ENCODE results near the gene VPS35L.

Gene VPS35L

DNA sequence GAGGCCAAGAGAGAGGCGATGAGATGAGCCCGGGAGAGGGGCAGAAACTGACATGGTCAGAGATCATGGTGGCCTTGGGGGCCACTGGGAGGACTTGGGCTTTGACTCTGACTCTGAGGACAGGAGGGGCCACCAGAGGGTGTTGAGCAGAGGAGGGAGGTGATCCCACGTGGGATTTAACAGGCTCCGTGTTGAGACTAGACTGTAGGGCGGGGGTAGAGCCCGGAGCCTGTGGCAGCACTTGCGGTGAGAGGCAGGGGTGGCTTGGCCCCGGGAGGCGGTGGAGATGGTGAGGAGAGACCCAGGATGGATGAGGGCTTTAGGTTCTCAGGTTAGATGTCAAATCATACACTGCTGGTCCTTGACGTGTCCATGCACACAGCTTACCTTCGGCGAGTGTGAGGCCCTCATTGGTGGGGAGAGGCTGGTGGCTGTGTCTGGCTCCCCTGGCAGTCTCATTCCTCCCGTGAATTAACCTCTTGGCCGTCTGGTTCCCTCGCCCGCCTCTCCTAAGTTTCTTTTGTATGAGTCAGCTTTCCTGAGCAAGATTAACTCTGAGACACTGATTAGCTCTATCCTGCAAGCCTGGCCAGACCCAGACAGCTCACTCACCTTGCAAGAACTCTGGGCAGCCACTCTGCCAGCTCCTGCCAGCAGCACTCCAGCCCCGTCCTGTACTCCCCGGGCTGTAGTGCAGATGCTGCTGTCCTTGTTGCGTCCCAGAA lies 39.7 kb downstream of the VPS35L start:
- DNase-seq (ENCODE audit: low spot score), result no peak

DNA sequence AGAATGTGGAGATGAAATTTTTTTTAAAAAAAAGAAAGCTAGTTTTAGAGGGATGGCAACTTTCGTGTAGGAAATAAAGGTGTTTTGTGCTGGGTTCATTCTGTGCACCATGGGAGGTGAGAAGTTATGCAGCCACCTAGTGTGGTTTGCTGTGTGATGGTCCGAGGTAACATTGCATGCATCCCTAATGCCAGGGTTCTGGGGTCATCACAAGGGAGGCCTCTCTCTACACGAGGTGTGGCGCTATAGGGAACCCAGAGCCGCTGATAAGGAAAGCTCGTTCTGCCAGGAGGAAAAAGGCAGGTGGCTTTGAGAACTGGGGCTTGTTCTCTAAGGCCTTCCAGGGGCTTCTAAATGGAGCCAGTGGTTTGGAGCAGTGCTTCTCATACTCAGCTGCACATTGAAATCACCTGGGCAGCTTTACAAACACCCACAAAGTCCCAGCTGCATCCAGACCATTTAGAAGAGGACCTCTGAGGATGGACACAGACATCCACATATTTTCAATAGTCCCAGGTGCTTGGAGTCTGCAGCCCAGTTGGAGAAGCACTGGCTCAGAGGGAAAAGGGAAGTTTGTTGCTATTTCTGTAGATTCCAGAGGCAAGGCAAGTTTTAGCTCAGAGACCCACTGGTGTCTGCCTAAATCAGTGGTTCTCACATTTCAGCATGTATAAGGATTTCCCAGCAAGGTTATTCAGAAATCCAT lies 43.5 kb downstream of the VPS35L start:
- no peak for DNase-seq (ENCODE audit: low spot score)

DNA sequence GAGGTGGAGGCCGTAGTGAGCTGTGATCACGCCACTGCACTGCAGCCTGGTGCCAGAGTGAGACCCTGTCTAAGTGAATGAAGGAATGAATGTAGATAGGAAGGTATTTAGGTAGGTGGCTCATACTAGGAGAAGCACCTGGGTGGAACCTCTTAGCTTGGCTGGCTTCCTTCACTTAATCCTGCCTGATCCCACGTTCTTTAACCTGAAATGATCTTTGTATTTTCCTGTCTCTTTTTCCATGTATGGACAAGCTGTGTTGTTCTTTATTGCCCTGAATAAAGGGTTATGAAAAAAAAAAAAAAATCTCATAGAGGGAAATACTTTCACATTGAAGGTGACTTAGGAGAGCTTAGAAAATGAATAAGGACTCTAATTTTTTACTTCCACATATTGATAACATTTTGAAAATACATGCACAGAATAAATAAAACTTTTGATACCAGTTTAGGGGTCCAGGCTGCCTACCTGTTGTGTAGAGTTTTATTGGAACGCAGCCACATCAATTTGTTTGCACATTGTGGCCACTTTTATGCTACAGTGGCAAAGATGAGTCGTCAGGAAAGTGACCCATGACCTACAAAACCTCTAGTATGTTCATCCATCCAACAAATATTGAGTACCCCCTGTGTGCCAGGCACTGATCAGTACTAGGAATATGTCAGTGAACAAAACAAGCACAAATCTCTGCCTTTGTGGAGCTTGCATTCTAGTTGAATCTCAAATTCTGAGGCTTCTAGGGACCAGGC lies 44.6 kb downstream of the VPS35L start:
- no peak for DNase-seq (ENCODE audit: low spot score)

DNA sequence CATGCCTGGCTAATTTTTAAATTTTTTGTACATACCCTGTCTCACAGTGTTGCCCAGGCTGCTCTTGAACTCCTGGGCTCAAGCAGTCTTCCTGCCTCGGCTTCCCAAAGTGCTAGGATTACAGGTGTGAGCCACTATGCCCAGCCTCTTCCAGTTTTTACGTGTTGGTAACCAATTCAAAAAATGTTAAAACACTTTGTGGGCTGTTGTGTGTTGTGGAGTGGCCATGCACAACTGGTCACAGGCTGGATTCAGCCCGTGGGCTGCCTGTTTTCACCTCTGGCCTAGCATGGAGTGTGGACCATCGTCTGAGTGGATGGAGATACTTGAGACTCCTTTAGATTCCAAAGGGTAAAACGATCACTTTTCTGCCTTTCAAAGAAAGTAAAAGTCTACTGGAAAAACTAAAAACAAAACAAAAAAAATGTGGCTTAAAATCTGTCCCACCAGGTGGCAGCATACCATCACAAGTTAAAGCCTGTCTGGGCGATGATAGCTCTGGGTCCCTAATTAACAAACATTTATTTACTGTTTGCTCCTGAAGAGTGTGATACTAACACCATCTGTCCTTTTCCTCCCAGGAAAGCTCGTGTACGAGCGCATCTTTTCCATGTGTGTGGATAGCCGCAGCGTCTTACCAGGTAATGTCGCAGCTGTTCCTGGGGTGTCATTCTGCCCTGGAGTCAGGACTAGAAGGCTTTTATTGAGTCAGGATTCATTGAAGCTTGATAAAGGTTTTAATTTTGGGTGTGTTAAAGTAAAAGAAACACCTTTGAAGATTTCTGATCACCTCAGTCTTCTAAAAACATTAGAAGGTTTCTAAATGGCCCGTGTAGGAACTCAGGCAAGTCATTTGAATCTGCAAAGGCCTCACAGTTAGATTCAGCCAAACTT lies 45.8 kb downstream of the VPS35L start:
- no peak for DNase-seq (ENCODE audit: low spot score)

DNA sequence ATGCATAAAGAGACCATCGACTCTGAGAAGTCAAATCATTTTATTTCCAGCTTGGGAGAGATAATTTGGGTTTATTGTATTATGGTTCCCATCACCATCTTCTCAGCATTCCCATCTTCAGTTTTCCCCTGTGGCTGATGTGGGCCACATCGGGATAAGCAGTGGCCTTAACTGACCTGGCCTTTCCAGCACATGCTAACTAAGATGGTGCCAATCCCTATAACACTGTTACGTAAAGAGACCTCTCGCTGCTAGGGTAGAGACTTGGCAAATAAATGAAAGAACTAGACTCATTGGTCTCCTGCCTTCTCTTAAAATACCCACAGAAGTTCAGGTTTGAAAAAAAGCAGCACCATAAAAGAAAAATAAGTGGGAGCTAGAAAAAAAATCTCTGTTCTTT lies 49.4 kb downstream of the VPS35L start:
- no peak for DNase-seq (ENCODE audit: low spot score)

DNA sequence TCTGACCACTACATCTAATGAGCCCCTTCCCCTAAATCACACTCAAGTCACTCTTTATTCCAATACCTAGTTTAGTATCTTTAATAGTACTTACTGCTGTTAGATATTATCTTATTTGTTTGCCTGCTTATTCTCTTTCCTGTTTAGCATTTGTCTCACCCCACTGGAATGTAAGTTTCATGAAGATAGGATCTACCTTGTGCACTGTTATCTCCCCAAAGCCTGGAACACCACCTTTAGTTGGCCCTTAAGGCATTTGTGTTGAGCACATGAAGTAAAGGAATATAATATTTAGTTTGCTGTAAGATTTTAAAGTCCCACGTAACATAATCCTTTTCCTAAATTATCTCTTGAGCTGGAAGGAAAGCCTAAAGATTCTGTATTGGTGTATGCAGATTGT lies 50.2 kb downstream of the VPS35L start:
- no peak for DNase-seq (ENCODE audit: low spot score)

- DNase-seq (ENCODE audit: low spot score), result no peak
Measured at GRCh38 chr16:19607616-19608280, 52.2 kb downstream of the VPS35L start.

DNA sequence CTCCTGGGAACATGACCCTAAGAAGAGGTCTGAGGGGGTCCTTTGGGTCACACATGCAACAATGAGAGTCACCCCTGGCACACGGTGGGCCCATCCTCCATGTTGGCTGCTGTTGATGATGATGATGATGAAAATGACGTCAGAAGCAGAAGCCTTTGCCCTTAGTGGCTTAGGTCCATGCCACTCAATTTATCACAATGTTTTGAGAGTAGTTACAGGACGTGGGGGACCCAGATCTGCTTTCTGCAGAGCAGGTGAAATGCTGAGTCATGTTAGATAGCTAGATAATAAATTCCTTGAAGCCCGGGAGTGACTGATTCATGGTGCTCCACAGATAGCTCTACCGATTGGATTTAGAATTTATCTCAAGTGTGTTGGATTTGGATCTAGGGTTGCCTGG lies 53.9 kb downstream of the VPS35L start:
- DNase-seq (ENCODE audit: low spot score), result no peak

- no peak for DNase-seq (ENCODE audit: low spot score)
Measured at GRCh38 chr16:19610200-19610599, 54.7 kb downstream of the VPS35L start.

- DNase-seq (ENCODE audit: low spot score), result no peak
Measured at GRCh38 chr16:19613834-19614233, 58.3 kb downstream of the VPS35L start.

DNA sequence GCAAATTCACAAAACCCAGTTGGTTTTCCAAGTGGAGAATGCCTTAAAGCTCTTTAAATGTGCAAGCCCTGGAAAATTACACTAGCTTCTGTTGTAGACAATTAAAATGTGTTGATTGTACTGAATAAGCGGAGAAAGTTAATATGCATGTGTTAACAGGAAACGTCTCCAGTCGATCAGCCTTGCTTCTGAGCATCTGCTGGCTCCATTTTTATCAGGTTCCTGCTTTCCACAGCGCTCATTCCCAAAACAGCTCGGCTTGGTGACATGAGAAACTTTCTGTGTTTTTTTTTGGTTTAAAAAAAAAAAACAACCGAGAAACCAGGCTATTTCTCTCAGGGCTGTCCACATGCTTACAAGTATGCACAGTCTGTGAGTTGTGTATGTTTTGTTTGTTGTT lies 60.7 kb downstream of the VPS35L start:
- no peak for DNase-seq (ENCODE audit: low spot score)

- DNase-seq (ENCODE audit: low spot score), result no peak
Measured at GRCh38 chr16:19618876-19619275, 63.4 kb downstream of the VPS35L start.

DNA sequence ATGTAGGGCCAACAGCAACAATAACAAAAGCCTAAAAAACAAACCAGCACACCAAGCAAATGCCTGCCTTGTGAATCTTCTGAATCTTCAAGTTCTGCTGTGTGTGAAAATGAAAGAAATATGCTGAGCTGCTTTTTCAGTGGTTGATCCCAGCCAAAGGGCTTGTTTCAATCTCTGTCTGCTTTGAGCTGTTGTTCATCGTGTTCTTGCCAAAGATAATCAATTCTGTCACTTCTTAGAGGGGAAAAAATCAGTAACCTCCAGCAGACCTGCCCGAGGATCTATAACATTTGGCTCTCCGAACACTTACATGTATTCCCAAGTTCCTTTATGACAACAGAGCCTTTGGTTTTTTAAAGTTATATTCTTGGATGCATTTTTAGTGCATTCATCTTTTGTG lies 65.9 kb downstream of the VPS35L start:
- no peak for DNase-seq (ENCODE audit: low spot score)

DNA sequence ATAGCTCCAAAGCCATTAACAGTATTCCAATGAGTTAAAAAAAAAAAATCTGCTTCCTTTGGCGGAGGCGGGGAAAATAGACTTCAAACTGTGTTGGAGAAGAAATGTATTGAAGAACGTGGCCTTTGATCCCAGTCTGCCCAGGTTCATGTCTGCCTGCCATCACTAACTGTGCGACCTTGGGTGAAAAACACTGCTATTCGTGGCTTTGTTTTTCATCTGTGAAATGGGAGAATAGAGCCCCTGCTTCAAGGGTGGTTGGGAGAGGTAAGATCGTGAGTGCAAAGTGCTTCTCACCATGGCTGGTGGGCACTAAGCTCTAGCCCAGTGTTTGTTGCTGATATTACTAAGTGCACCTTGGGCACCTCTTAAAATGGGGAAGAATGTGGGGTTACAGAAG lies 69.5 kb downstream of the VPS35L start:
- DNase-seq (ENCODE audit: low spot score), result no peak

DNA sequence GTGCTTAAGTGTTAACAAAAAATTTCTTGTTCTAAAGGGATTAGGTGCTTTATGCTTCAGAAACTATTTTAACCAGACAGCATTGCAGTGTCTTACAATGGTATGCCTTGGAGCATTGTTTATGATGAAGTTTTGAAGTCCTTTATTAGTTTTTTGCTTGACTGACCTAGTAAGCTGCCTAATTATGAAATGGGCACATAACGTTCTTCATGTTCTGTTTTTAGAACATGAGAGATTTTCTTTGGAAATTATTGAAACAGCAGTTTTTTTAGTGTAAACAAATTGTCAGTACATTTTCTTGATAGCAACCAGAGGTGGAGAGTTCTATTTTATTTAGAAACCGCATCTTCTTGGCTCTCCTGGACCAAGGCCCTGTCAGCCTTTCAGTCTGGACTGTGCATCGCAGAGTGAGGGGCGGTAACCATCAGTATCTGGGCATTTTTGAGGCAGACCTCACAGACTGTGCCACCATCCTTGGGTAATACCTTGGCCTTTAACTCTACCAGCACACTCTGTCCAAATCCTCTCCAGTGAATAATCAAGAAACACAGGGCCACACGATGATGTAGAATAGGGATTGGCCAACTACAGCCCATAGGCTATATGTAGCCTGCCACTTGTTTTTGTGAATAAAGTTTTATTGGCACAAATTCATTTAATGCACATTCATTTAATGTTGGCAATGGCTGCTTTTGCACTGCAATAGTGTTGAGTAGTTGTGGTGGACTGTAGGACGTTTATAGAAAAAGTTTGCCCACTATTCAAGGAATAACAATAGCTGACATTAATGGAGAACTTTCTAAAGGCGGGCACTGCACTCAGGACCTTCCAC lies 81.1 kb downstream of the VPS35L start:
- DNase-seq (ENCODE audit: low spot score), result no peak

DNA sequence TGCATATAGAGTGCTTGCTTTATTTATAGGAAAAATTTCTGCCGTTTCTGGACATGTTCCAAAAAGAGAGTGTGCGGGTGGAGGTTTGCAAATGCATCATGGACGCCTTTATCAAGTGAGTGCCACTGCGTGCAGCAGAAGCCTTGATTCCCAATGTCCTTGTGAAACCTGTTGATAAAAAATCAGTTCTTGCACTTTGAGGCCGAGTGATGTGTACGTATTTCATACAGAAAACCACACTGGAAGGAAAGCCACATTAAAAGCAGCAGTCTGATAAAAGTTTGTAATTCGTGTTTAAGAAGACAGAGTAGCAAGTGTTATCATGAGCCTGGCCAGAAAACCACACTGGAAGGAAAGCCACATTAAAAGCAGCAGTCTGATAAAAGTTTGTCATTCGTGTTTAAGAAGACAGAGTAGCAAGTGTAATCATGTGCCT lies 84.5 kb downstream of the VPS35L start:
- no peak for DNase-seq (ENCODE audit: low spot score)

- no peak for DNase-seq (ENCODE audit: low spot score)
Measured at GRCh38 chr16:19642501-19642900, 87.0 kb downstream of the VPS35L start.

GRCh38 chr16:19644877-19645276 lies 89.4 kb downstream of the VPS35L start:
- DNase-seq (ENCODE audit: low spot score), result no peak

DNA sequence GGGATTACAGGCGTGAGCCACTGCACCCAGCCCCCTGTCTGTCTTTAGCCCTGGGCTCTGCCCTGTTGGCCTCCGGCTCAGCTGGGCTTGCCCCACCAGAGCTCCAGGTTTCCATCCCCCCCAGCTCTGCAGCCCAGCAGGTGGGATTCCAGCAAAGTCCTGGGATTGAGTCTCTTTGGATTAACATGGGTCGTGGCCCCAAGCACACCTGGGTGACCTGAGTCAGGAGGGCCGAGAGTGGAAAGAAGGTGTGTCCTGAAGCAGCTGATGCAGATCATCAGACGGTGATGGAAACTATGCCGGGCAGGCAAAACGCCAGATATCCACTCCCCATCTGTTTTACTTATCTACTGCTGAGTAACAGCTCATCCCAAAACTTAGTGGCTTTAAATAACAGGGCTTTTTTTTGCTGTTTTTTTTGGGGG lies 90.1 kb downstream of the VPS35L start:
- DNase-seq (ENCODE audit: low spot score), result peak; percentile 69

GRCh38 chr16:19649980-19650379 lies 94.5 kb downstream of the VPS35L start:
- no peak for DNase-seq (ENCODE audit: low spot score)

- DNase-seq (ENCODE audit: low spot score), result no peak
Measured at GRCh38 chr16:19654147-19654546, 98.6 kb downstream of the VPS35L start.
